ENCODE measurements around the gene MIEF2. TPM values are rescaled to one million over a fixed set of nuclear protein-coding genes. Genes with fewer than 3 reads are reported as not detected.

Gene MIEF2
- polyA plus RNA-seq, 1 donor from 2014 or later: 74.9 TPM

- H3K36me3 ChIP-seq (ENCODE audit: insufficient read depth, low read length): no peaks in the 10 kb centered on the region
- H3K9ac ChIP-seq (ENCODE audit: low read length): no peak overlapping the region
- no peak for TF ChIP-seq SMC3 (conservative IDR thresholded peaks at IDR 0.05; ENCODE audit: poor library complexity)
- no peak for TF ChIP-seq RAD21 (conservative IDR thresholded peaks at IDR 0.05)
- TF ChIP-seq MXI1 (conservative IDR thresholded peaks at IDR 0.05; ENCODE audit: poor library complexity, severe bottlenecking): no peak
- TF ChIP-seq TAF1 (IDR thresholded peaks at IDR 0.05; ENCODE audit: low read depth): no peak
- no peaks in the 10 kb centered on the region for H4K20me1 ChIP-seq (ENCODE audit: insufficient read depth)
- H3K27me3 ChIP-seq (ENCODE audit: insufficient read depth, low read depth, low read length): no peaks in the 10 kb centered on the region
- no peak overlapping the region for H3K4me2 ChIP-seq (ENCODE audit: low read length)
- no peak overlapping the region for H3K4me3 ChIP-seq (ENCODE audit: low read length)
- H3K9me2 ChIP-seq (ENCODE audit: insufficient read depth, low read length): no peaks in the 10 kb centered on the region
- no peak overlapping the region for H3K27ac ChIP-seq (ENCODE audit: low read length)
- H3F3A ChIP-seq (ENCODE audit: insufficient read depth, low read length, poor library complexity, severe bottlenecking): no peaks in the 10 kb centered on the region
- no peaks in the 10 kb centered on the region for H3K79me2 ChIP-seq (replicated peaks; ENCODE audit: insufficient read depth, low read length)
- no peaks in the 10 kb centered on the region for H3K9me3 ChIP-seq (ENCODE audit: low read length)
- H2AFZ ChIP-seq (ENCODE audit: low read depth, low read length): no peak overlapping the region
Observed at GRCh38 chr17:18267366-18267765, 6.9 kb downstream of the MIEF2 start.

GRCh38 chr17:18267927-18268711 is 7.7 kb downstream of the MIEF2 start:
- Histone ChIP-seq H3K4me3 (ENCODE audit: low read length) (no peak overlapping the region), H3K27me3 (ENCODE audit: insufficient read depth, low read depth, low read length) (no peaks in the 10 kb centered on the region), H3K9ac (ENCODE audit: low read length) (no peak overlapping the region), H3K36me3 (ENCODE audit: insufficient read depth, low read length) (peaks cover 2% of the 10 kb centered on the region), H2AFZ (ENCODE audit: low read depth, low read length) (no peak overlapping the region), H3K79me2 (replicated peaks; ENCODE audit: insufficient read depth, low read length) (no peaks in the 10 kb centered on the region), H4K20me1 (ENCODE audit: insufficient read depth) (no peaks in the 10 kb centered on the region), H3K9me2 (ENCODE audit: insufficient read depth, low read length) (no peaks in the 10 kb centered on the region), H3K27ac (ENCODE audit: low read length) (no peak overlapping the region), H3F3A (ENCODE audit: insufficient read depth, low read length, poor library complexity, severe bottlenecking) (no peaks in the 10 kb centered on the region), H3K9me3 (ENCODE audit: low read length) (no peaks in the 10 kb centered on the region), H3K4me2 (ENCODE audit: low read length) (no peak overlapping the region)
- no peak for TF ChIP-seq SMC3 (conservative IDR thresholded peaks at IDR 0.05; ENCODE audit: poor library complexity)
- TF ChIP-seq, protein P1, sequence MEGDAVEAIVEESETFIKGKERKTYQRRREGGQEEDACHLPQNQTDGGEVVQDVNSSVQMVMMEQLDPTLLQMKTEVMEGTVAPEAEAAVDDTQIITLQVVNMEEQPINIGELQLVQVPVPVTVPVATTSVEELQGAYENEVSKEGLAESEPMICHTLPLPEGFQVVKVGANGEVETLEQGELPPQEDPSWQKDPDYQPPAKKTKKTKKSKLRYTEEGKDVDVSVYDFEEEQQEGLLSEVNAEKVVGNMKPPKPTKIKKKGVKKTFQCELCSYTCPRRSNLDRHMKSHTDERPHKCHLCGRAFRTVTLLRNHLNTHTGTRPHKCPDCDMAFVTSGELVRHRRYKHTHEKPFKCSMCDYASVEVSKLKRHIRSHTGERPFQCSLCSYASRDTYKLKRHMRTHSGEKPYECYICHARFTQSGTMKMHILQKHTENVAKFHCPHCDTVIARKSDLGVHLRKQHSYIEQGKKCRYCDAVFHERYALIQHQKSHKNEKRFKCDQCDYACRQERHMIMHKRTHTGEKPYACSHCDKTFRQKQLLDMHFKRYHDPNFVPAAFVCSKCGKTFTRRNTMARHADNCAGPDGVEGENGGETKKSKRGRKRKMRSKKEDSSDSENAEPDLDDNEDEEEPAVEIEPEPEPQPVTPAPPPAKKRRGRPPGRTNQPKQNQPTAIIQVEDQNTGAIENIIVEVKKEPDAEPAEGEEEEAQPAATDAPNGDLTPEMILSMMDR (IDR thresholded peaks at IDR 0.05; ENCODE audit: poor library complexity, severe bottlenecking): no peak
- no peak for TF ChIP-seq TAF1 (IDR thresholded peaks at IDR 0.05; ENCODE audit: low read depth)
- no peak for TF ChIP-seq REST (IDR thresholded peaks at IDR 0.05; ENCODE audit: borderline replicate concordance)
- TF ChIP-seq EZH2 (IDR thresholded peaks at IDR 0.05; ENCODE audit: borderline replicate concordance, insufficient read depth, low read length, poor library complexity, severe bottlenecking): no peak
- TF ChIP-seq RAD21 (conservative IDR thresholded peaks at IDR 0.05): no peak
- no peak for TF ChIP-seq EP300 (conservative IDR thresholded peaks at IDR 0.05; ENCODE audit: poor library complexity, severe bottlenecking)
- TF ChIP-seq MXI1 (conservative IDR thresholded peaks at IDR 0.05; ENCODE audit: poor library complexity, severe bottlenecking): no peak
- TF ChIP-seq POLR2AphosphoS5 (IDR thresholded peaks at IDR 0.05): no peak
